HS-27A (cell line): ENCODE data around the gene NRXN3.
"Not testable (repeated sequence)": the region's sequence is repeated elsewhere in the genome, so short reads cannot be mapped to it uniquely, and the experiment has no call there.

Experiments used
- DNase-seq: peaks from one replicate; pipeline ENCODE4 v3.0.0-alpha.2; 2012; ENCODE audit warnings: low read depth, missing footprints

The NRXN3 gene

GRCh38 chr14:78486081-78486480 is 315.9 kb downstream of the NRXN3 start:
- no peak for DNase-seq

- no peak for DNase-seq
Measured at GRCh38 chr14:78486621-78487020, 316.4 kb downstream of the NRXN3 start.

- DNase-seq = not testable (repeated sequence)
Measured at GRCh38 chr14:78487573-78487972, 317.4 kb downstream of the NRXN3 start.

- DNase-seq = no peak
Measured at GRCh38 chr14:78488938-78489337, 318.8 kb downstream of the NRXN3 start.

- DNase-seq = no peak
Measured at GRCh38 chr14:78491048-78491447, 320.9 kb downstream of the NRXN3 start.

GRCh38 chr14:78498062-78498595 is 328.0 kb downstream of the NRXN3 start:
- no peak for DNase-seq

- no peak for DNase-seq
Measured at GRCh38 chr14:78501909-78502308, 331.7 kb downstream of the NRXN3 start.

- no peak for DNase-seq
Measured at GRCh38 chr14:78508023-78508422, 337.9 kb downstream of the NRXN3 start.

- DNase-seq = no peak
Measured at GRCh38 chr14:78509516-78509915, 339.3 kb downstream of the NRXN3 start.

- no peak for DNase-seq
Measured at GRCh38 chr14:78512021-78512420, 341.8 kb downstream of the NRXN3 start.

- DNase-seq = no peak
Measured at GRCh38 chr14:78519863-78520262, 349.7 kb downstream of the NRXN3 start.

- DNase-seq = no peak
Measured at GRCh38 chr14:78524196-78524595, 354.0 kb downstream of the NRXN3 start.

- DNase-seq = no peak
Measured at GRCh38 chr14:78524766-78525165, 354.6 kb downstream of the NRXN3 start.

GRCh38 chr14:78530078-78530477 is 359.9 kb downstream of the NRXN3 start:
- no peak for DNase-seq

- DNase-seq = no peak
Measured at GRCh38 chr14:78534141-78534540, 364.0 kb downstream of the NRXN3 start.

- no peak for DNase-seq
Measured at GRCh38 chr14:78535041-78535440, 364.9 kb downstream of the NRXN3 start.

- not testable (repeated sequence) for DNase-seq
Measured at GRCh38 chr14:78541788-78542187, 371.6 kb downstream of the NRXN3 start.

GRCh38 chr14:78543433-78543832 is 373.3 kb downstream of the NRXN3 start:
- no peak for DNase-seq

GRCh38 chr14:78561074-78561473 is 390.9 kb downstream of the NRXN3 start:
- DNase-seq = no peak

GRCh38 chr14:78566026-78566858 is 396.1 kb downstream of the NRXN3 start:
- peak; percentile 7 for DNase-seq

GRCh38 chr14:78566859-78567172 is 396.6 kb downstream of the NRXN3 start:
- no peak for DNase-seq

- no peak for DNase-seq
Measured at GRCh38 chr14:78567343-78567742, 397.2 kb downstream of the NRXN3 start.

- DNase-seq = not testable (repeated sequence)
Measured at GRCh38 chr14:78573736-78574135, 403.6 kb downstream of the NRXN3 start.
